Glutamatergic neuron (in vitro differentiated cells): ENCODE measurements around the gene PRKAR1A. TPM values are rescaled to one million over a fixed set of nuclear protein-coding genes. Genes with fewer than 3 reads are reported as not detected.

Experiments used
- DNase-seq: peaks from one replicate; pipeline ENCODE4 v3.0.0; 2022
- H3K27ac Mint-ChIP-seq: one replicate; pipeline ENCODE4 v1.8.0; 2020; ENCODE audit warnings: mild to moderate bottlenecking, mixed read lengths, inconsistent platforms; ENCODE audit not compliant: unreplicated experiment
- H3K27me3 Mint-ChIP-seq: one replicate; pipeline ENCODE4 v1.8.0; 2020; ENCODE audit warnings: mild to moderate bottlenecking, moderate library complexity, mixed read lengths, inconsistent platforms; ENCODE audit not compliant: unreplicated experiment
- H3K36me3 Mint-ChIP-seq: one replicate; pipeline ENCODE4 v1.8.0; 2020; ENCODE audit warnings: mild to moderate bottlenecking, mixed read lengths, inconsistent platforms; ENCODE audit not compliant: unreplicated experiment
- H3K4me1 Mint-ChIP-seq: one replicate; pipeline ENCODE4 v1.8.0; 2020; ENCODE audit warnings: mild to moderate bottlenecking, low read depth, mixed read lengths, inconsistent platforms; ENCODE audit not compliant: unreplicated experiment
- H3K4me3 Mint-ChIP-seq: one replicate; pipeline ENCODE4 v1.8.0; 2020; ENCODE audit warnings: mild to moderate bottlenecking, mixed read lengths, inconsistent platforms; ENCODE audit not compliant: unreplicated experiment
- H3K9me3 Mint-ChIP-seq: one replicate; pipeline ENCODE4 v1.8.0; 2020; ENCODE audit warnings: mild to moderate bottlenecking, moderate library complexity, mixed read lengths, inconsistent platforms; ENCODE audit not compliant: unreplicated experiment
- CTCF ChIP-seq: fragments of 200-600 bp; sonication (generic); IDR thresholded peaks from one replicate; pipeline ENCODE4 v1.5.0; 2021; ENCODE audit not compliant: partially characterized antibody, unreplicated experiment
- total RNA-seq: library from RNA; stranded (reverse); fragmentation: NEBNext Ultra II Directional; extraction: Animal tissue kit (Norgen Biotek cat#: 25700); gene quantifications from one replicate; pipeline ENCODE4 v1.2.1, GENCODE V29; 2021; ENCODE audit not compliant: unreplicated experiment

Gene PRKAR1A
- total RNA-seq, 1 donor from 2014 or later = 277 TPM

- peaks cover 6% of the 10 kb centered on the region for H3K9me3 Mint-ChIP-seq
- no peak overlapping the region for H3K27ac Mint-ChIP-seq
- peak overlapping the region; percentile 87 for H3K4me3 Mint-ChIP-seq
- no peaks in the 10 kb centered on the region for H3K36me3 Mint-ChIP-seq
- no peak for TF ChIP-seq CTCF
- no peaks in the 10 kb centered on the region for H3K4me1 Mint-ChIP-seq
- peaks cover 20% of the 10 kb centered on the region for H3K27me3 Mint-ChIP-seq
- peak; percentile 62 for DNase-seq
Measured at GRCh38 chr17:68600067-68600930, 88.1 kb downstream of the PRKAR1A start.

Other genes with a start within 250 kb of the PRKAR1A start
- 0.25 TPM for gene SLC16A6, start 221.3 kb upstream of the PRKAR1A start, total RNA-seq
- gene ARSG, start 220.9 kb upstream of the PRKAR1A start, total RNA-seq = 1.9 TPM
- gene WIPI1, start 54.9 kb upstream of the PRKAR1A start, total RNA-seq = 252 TPM
- 0.37 TPM for gene FAM20A, start 88.9 kb downstream of the PRKAR1A start, total RNA-seq